Measurements from ENCODE around the gene SLC23A2.
A peak's percentile ranks its signal among the peaks of the same experiment; 100 is the strongest.
"Not testable (repeated sequence)": the region's sequence is repeated elsewhere in the genome, so short reads cannot be mapped to it uniquely, and the experiment has no call there.

The SLC23A2 gene

GRCh38 chr20:5001174-5002076 is at the start of gene SLC23A2:
SLC23A2 (minus strand) TSS chr20:5001510; CDS start chr20:4932562, 68,948 bp downstream.
- peak in 33 of 56 donors; percentile 6 to 68 (median 30) for DNase-seq

- no peak for DNase-seq
Observed at GRCh38 chr20:5046656-5047339, 45.5 kb upstream of the SLC23A2 start.

- DNase-seq = no peak
Observed at GRCh38 chr20:5045906-5046305, 44.6 kb upstream of the SLC23A2 start.

- no peak for DNase-seq
Observed at GRCh38 chr20:5044075-5044620, 42.8 kb upstream of the SLC23A2 start.

- no peak for DNase-seq
Observed at GRCh38 chr20:5041433-5041832, 40.1 kb upstream of the SLC23A2 start.

- no peak for DNase-seq
Observed at GRCh38 chr20:5040345-5040744, 39.0 kb upstream of the SLC23A2 start.

GRCh38 chr20:5039889-5040288 is 38.6 kb upstream of the SLC23A2 start:
- DNase-seq = no peak

- DNase-seq = no peak
Observed at GRCh38 chr20:5039255-5039657, 37.9 kb upstream of the SLC23A2 start.

- DNase-seq = no peak
Observed at GRCh38 chr20:5036828-5037227, 35.5 kb upstream of the SLC23A2 start.

- DNase-seq = not testable (repeated sequence)
Observed at GRCh38 chr20:5035518-5035917, 34.2 kb upstream of the SLC23A2 start.

GRCh38 chr20:5033566-5033965 is 32.3 kb upstream of the SLC23A2 start:
- DNase-seq = no peak

GRCh38 chr20:5031701-5032100 is 30.4 kb upstream of the SLC23A2 start:
- not testable (repeated sequence) for DNase-seq

- DNase-seq = no peak
Observed at GRCh38 chr20:5031206-5031557, 29.9 kb upstream of the SLC23A2 start.

- peak in 1 of 56 donors; percentile 18 for DNase-seq
Observed at GRCh38 chr20:5030348-5031205, 29.3 kb upstream of the SLC23A2 start.

GRCh38 chr20:5028258-5029059 is 27.1 kb upstream of the SLC23A2 start:
- not testable (repeated sequence) for DNase-seq

- peak in 2 of 56 donors; percentile 1 to 2 for DNase-seq
Observed at GRCh38 chr20:5024982-5025381, 23.7 kb upstream of the SLC23A2 start.

- no peak for DNase-seq
Observed at GRCh38 chr20:5024103-5024502, 22.8 kb upstream of the SLC23A2 start.

GRCh38 chr20:5023171-5023570 is 21.9 kb upstream of the SLC23A2 start:
- DNase-seq = not testable (repeated sequence)

GRCh38 chr20:5020760-5021159 is 19.4 kb upstream of the SLC23A2 start:
- no peak for DNase-seq

GRCh38 chr20:5013682-5014447 is 12.6 kb upstream of the SLC23A2 start:
- DNase-seq = no peak
